ENCODE results near the gene KCNMB1.

KCNMB1 gene

DNA sequence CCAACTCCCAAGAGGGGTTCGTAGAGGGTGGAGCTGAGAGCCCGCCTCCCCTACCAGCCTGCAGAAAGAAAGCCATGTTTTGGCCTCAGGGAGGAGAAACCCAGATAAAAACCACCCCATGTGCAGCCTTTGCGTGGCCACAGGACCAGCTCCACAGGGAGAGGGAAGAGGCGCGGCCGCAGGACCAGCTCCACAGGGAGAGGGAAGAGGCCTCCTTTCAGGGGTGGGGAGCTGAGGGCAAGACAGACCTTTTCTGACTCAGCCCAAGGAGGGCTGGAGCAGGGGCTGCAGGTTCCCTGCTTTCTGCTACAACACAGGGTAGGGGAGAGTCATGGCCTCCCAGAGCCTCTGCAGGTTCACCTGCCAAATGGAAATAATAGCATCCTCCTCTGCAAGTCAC lies 37.6 kb upstream of the KCNMB1 start:
- Histone ChIP-seq H3K36me3 (ENCODE audit: control insufficient read depth in 1 of 2, insufficient read depth in 2 of 2, low read length in 2 of 2) (no peaks in the 10 kb centered on the region), H3K4me1 (ENCODE audit: control insufficient read depth in 1 of 2, insufficient read depth in 2 of 2, low read length in 2 of 2) (no peaks in the 10 kb centered on the region), H3K9me3 (ENCODE audit: control insufficient read depth in 1 of 2, low read length in 2 of 2) (no peaks in the 10 kb centered on the region), H3K27ac (ENCODE audit: low read length) (no peak overlapping the region), H3K27me3 (ENCODE audit: low read depth, low read length) (no peaks in the 10 kb centered on the region), H3K4me3 (ENCODE audit: low read depth in 1 of 2, low read length in 2 of 2) (no peak overlapping the region)

DNA sequence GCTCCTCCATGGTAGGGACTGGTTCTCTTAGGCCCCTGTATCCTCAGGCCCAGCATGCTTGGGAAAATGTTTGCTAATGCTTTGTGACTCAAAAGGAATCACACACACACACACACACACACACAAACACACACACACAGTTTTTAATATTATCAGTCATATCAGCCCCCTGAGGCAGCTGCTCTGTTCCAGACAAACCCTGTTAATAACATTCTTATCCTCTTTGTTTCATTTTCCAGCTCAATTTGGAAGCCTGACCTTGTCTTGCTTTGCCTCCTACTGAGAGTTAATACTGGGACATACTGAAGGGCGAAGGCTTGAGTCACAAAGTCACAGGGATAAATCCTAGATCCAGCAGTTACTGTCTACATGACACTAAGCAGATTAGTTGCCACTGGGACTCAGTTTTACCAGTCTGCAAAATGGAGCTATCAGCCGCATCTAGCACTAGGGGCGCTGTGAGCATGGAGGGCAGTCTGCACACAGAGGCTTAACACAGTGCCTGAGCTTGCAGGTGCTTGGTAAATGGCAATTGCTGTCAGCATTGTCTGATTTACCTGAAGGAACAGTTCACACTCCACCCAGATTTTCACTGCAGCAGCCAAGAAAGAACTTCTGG lies 37.1 kb upstream of the KCNMB1 start:
- H3K9me3 ChIP-seq (ENCODE audit: control insufficient read depth in 1 of 2, low read length in 2 of 2), result no peaks in the 10 kb centered on the region
- H3K4me3 ChIP-seq (ENCODE audit: low read depth in 1 of 2, low read length in 2 of 2), result no peak overlapping the region
- no peaks in the 10 kb centered on the region for H3K4me1 ChIP-seq (ENCODE audit: control insufficient read depth in 1 of 2, insufficient read depth in 2 of 2, low read length in 2 of 2)
- no peaks in the 10 kb centered on the region for H3K36me3 ChIP-seq (ENCODE audit: control insufficient read depth in 1 of 2, insufficient read depth in 2 of 2, low read length in 2 of 2)
- no peak overlapping the region for H3K27ac ChIP-seq (ENCODE audit: low read length)
- no peaks in the 10 kb centered on the region for H3K27me3 ChIP-seq (ENCODE audit: low read depth, low read length)

DNA sequence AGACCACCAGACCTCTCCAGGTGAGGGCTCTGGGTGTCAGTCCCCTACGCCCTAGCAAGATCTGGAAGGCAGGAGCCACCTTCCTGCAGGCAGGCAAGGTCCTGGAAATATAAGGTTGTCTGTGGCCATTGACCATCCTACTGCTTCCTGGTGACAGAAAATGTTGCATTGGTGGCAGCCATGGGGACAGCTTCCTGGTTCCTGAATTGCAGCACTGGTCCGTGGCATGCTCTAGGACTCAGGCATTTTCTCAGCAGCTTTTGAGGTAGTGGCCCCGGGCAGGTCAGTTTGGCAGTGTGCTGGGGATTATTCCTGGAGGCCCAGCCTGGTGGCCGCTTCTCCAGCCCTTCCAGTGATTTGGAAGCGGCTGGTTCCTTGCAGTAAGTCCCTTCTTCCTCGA lies 36.6 kb upstream of the KCNMB1 start:
- no peak overlapping the region for H3K27ac ChIP-seq (ENCODE audit: low read length)
- no peaks in the 10 kb centered on the region for H3K27me3 ChIP-seq (ENCODE audit: low read depth, low read length)
- H3K4me1 ChIP-seq (ENCODE audit: control insufficient read depth in 1 of 2, insufficient read depth in 2 of 2, low read length in 2 of 2), result no peaks in the 10 kb centered on the region
- no peaks in the 10 kb centered on the region for H3K36me3 ChIP-seq (ENCODE audit: control insufficient read depth in 1 of 2, insufficient read depth in 2 of 2, low read length in 2 of 2)
- H3K9me3 ChIP-seq (ENCODE audit: control insufficient read depth in 1 of 2, low read length in 2 of 2), result no peaks in the 10 kb centered on the region
- no peak overlapping the region for H3K4me3 ChIP-seq (ENCODE audit: low read depth in 1 of 2, low read length in 2 of 2)

DNA sequence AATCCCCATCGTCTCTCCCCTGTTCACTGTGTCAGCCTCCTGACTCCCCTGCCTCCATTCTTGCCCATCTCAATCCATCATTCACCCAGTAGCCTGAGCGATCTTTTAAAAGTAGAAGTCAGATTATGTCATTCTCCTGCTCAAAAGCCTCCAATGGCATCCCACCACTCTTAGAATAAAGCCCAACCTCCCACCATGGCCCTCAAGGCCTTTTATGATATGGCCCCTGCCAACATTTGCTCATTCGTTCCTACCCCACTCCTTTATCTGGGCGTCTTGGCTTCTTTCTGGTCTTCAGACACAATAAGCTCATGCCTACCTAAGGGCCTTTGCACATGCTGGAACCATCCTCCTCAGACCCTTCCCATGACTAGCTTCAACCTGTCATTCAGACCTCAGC lies 35.5 kb upstream of the KCNMB1 start:
- H3K36me3 ChIP-seq (ENCODE audit: control insufficient read depth in 1 of 2, insufficient read depth in 2 of 2, low read length in 2 of 2), result no peaks in the 10 kb centered on the region
- no peaks in the 10 kb centered on the region for H3K4me1 ChIP-seq (ENCODE audit: control insufficient read depth in 1 of 2, insufficient read depth in 2 of 2, low read length in 2 of 2)
- no peaks in the 10 kb centered on the region for H3K9me3 ChIP-seq (ENCODE audit: control insufficient read depth in 1 of 2, low read length in 2 of 2)
- H3K27me3 ChIP-seq (ENCODE audit: low read depth, low read length), result no peaks in the 10 kb centered on the region
- no peak overlapping the region for H3K27ac ChIP-seq (ENCODE audit: low read length)
- H3K4me3 ChIP-seq (ENCODE audit: low read depth in 1 of 2, low read length in 2 of 2), result no peak overlapping the region

DNA sequence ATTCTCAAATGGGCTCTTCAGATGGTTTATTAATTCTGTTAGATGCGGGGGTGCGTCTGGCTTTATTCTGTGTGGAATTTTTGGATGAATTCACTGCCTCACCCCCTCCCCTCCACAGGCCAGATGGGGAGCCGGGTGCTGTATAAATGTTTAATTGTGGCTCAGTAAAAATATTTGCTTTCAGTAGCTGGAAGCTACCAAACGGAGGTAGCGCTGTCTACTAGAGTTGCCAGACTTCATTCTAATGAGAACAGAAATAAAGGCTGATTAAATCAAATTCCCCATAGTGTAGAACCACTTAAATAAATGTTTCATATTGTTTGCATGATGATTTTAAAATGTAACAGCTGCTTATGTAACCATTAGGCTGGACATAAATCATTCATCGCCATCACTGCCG lies 34.5 kb upstream of the KCNMB1 start:
- H3K4me1 ChIP-seq (ENCODE audit: control insufficient read depth in 1 of 2, insufficient read depth in 2 of 2, low read length in 2 of 2), result no peaks in the 10 kb centered on the region
- H3K27me3 ChIP-seq (ENCODE audit: low read depth, low read length), result no peaks in the 10 kb centered on the region
- H3K9me3 ChIP-seq (ENCODE audit: control insufficient read depth in 1 of 2, low read length in 2 of 2), result no peaks in the 10 kb centered on the region
- no peaks in the 10 kb centered on the region for H3K36me3 ChIP-seq (ENCODE audit: control insufficient read depth in 1 of 2, insufficient read depth in 2 of 2, low read length in 2 of 2)
- no peak overlapping the region for H3K27ac ChIP-seq (ENCODE audit: low read length)
- no peak overlapping the region for H3K4me3 ChIP-seq (ENCODE audit: low read depth in 1 of 2, low read length in 2 of 2)

DNA sequence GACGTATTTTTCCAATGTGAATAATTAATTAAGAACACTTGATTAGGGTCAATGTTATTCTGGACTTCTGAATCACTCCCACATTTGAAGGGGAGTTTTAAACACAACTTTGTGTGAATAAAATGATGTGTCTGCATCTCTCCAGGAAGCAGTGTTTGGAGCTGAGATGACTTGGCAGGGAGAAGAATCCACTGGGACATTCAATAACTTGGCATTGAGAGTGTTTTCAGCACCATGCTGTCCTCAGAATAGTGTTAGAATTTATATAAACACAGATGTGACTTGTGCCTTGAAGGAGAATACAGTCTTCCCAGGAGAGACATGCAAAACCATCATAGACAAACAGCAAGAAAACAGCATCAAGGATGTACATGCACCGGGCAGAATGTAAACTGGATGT lies 32.7 kb upstream of the KCNMB1 start:
- H3K36me3 ChIP-seq (ENCODE audit: control insufficient read depth in 1 of 2, insufficient read depth in 2 of 2, low read length in 2 of 2), result no peaks in the 10 kb centered on the region
- H3K4me1 ChIP-seq (ENCODE audit: control insufficient read depth in 1 of 2, insufficient read depth in 2 of 2, low read length in 2 of 2), result no peaks in the 10 kb centered on the region
- no peak overlapping the region for H3K27ac ChIP-seq (ENCODE audit: low read length)
- H3K9me3 ChIP-seq (ENCODE audit: control insufficient read depth in 1 of 2, low read length in 2 of 2), result no peaks in the 10 kb centered on the region
- no peaks in the 10 kb centered on the region for H3K27me3 ChIP-seq (ENCODE audit: low read depth, low read length)
- H3K4me3 ChIP-seq (ENCODE audit: low read depth in 1 of 2, low read length in 2 of 2), result no peak overlapping the region

DNA sequence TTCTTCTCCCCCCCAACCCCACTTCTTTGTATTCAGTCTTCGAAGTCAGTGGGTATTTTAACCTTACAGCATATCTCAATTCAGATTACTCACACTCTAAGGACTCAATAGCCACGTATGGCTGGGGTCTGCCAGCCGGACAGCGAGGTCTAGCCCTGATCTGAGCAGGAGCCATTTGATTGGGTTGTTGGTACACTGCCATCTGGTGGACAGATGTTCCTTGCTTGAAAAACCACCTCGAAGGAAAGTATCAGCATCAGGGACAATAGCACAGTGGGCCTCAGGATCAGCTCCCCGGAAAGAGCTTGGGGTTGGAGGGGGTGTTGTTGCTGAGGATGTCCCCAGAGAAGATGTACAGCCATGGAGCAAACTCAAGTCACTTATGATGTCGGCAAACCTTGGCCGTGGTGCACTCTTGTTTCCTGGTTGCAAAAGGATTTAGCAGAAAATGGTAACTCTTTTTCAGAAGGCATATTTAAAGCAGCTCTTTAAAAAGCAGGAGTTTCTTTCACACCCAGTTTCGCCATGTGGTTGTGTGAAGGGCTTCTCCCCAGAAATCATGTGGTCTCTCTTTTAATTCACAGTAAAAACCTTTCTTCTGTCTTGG lies 31.7 kb upstream of the KCNMB1 start:
- Histone ChIP-seq H3K27ac (ENCODE audit: low read length) (no peak overlapping the region), H3K36me3 (ENCODE audit: control insufficient read depth in 1 of 2, insufficient read depth in 2 of 2, low read length in 2 of 2) (peaks cover 0 to 2% of the 10 kb centered on the region in 2 donors), H3K4me3 (ENCODE audit: low read depth in 1 of 2, low read length in 2 of 2) (no peak overlapping the region), H3K9me3 (ENCODE audit: control insufficient read depth in 1 of 2, low read length in 2 of 2) (no peaks in the 10 kb centered on the region), H3K27me3 (ENCODE audit: low read depth, low read length) (no peaks in the 10 kb centered on the region), H3K4me1 (ENCODE audit: control insufficient read depth in 1 of 2, insufficient read depth in 2 of 2, low read length in 2 of 2) (no peaks in the 10 kb centered on the region)

- no peaks in the 10 kb centered on the region for H3K4me1 ChIP-seq (ENCODE audit: control insufficient read depth in 1 of 2, insufficient read depth in 2 of 2, low read length in 2 of 2)
- H3K27me3 ChIP-seq (ENCODE audit: low read depth, low read length), result no peaks in the 10 kb centered on the region
- no peaks in the 10 kb centered on the region for H3K9me3 ChIP-seq (ENCODE audit: control insufficient read depth in 1 of 2, low read length in 2 of 2)
- peaks cover 0 to 10% of the 10 kb centered on the region in 2 donors for H3K36me3 ChIP-seq (ENCODE audit: control insufficient read depth in 1 of 2, insufficient read depth in 2 of 2, low read length in 2 of 2)
- no peak overlapping the region for H3K27ac ChIP-seq (ENCODE audit: low read length)
- no peak overlapping the region for H3K4me3 ChIP-seq (ENCODE audit: low read depth in 1 of 2, low read length in 2 of 2)
Observed at GRCh38 chr5:170419643-170420042, 30.5 kb upstream of the KCNMB1 start.

GRCh38 chr5:170418736-170419135 lies 29.6 kb upstream of the KCNMB1 start:
- Histone ChIP-seq H3K4me1 (ENCODE audit: control insufficient read depth in 1 of 2, insufficient read depth in 2 of 2, low read length in 2 of 2) (no peaks in the 10 kb centered on the region), H3K9me3 (ENCODE audit: control insufficient read depth in 1 of 2, low read length in 2 of 2) (no peaks in the 10 kb centered on the region), H3K36me3 (ENCODE audit: control insufficient read depth in 1 of 2, insufficient read depth in 2 of 2, low read length in 2 of 2) (peaks cover 0 to 10% of the 10 kb centered on the region in 2 donors), H3K27me3 (ENCODE audit: low read depth, low read length) (no peaks in the 10 kb centered on the region), H3K4me3 (ENCODE audit: low read depth in 1 of 2, low read length in 2 of 2) (no peak overlapping the region), H3K27ac (ENCODE audit: low read length) (no peak overlapping the region)

DNA sequence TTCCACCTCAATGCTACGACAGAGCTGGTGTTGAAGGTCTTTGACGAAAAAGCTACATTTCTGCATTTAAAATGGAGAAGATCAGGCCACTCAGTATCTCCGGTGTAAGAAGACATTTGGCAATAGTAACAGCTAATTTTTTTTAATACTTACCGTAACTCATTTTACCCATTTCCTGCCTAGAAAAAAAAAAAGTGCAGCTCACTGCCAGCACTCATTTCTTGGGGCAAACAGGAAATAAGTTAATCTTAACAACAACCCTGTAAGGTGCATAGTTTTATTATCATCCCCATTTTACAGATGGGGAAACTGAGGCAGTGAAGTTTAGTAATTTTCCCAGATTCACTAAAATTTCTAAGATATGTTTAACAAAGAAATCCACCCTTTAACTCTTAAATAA lies 27.4 kb upstream of the KCNMB1 start:
- H3K27me3 ChIP-seq (ENCODE audit: low read depth, low read length), result no peaks in the 10 kb centered on the region

DNA sequence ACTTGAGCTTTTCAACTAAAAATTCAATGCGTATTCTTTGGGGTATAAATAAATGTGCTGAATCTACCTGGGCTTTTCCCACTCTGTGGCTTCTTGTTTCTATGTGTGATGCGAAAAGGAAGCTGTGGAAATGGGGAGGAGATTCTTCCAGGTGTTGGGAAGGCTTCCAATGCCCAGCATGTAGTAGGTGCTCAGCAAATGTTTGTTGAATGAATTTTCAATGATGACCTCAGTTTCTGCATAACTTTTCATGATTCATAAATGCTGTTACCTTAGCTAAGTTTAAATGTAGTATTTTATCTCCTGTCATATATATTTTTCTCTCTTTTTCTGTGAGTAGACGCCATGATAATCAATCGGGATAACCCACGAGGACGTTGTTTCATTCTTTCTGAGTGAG lies 25.6 kb upstream of the KCNMB1 start:
- Histone ChIP-seq H3K4me3 (ENCODE audit: low read depth in 1 of 2, low read length in 2 of 2) (no peak overlapping the region), H3K9me3 (ENCODE audit: control insufficient read depth in 1 of 2, low read length in 2 of 2) (no peaks in the 10 kb centered on the region), H3K4me1 (ENCODE audit: control insufficient read depth in 1 of 2, insufficient read depth in 2 of 2, low read length in 2 of 2) (no peaks in the 10 kb centered on the region), H3K27me3 (ENCODE audit: low read depth, low read length) (no peaks in the 10 kb centered on the region), H3K36me3 (ENCODE audit: control insufficient read depth in 1 of 2, insufficient read depth in 2 of 2, low read length in 2 of 2) (peaks cover 0 to 10% of the 10 kb centered on the region in 2 donors), H3K27ac (ENCODE audit: low read length) (no peak overlapping the region)

More for the DNA sequence above, 27.4 kb upstream of the KCNMB1 start:
- H3K27ac ChIP-seq (ENCODE audit: low read length), result no peak overlapping the region
- no peaks in the 10 kb centered on the region for H3K4me1 ChIP-seq (ENCODE audit: control insufficient read depth in 1 of 2, insufficient read depth in 2 of 2, low read length in 2 of 2)
- peaks cover 0 to 10% of the 10 kb centered on the region in 2 donors for H3K36me3 ChIP-seq (ENCODE audit: control insufficient read depth in 1 of 2, insufficient read depth in 2 of 2, low read length in 2 of 2)
- no peaks in the 10 kb centered on the region for H3K9me3 ChIP-seq (ENCODE audit: control insufficient read depth in 1 of 2, low read length in 2 of 2)
- H3K4me3 ChIP-seq (ENCODE audit: low read depth in 1 of 2, low read length in 2 of 2), result no peak overlapping the region

DNA sequence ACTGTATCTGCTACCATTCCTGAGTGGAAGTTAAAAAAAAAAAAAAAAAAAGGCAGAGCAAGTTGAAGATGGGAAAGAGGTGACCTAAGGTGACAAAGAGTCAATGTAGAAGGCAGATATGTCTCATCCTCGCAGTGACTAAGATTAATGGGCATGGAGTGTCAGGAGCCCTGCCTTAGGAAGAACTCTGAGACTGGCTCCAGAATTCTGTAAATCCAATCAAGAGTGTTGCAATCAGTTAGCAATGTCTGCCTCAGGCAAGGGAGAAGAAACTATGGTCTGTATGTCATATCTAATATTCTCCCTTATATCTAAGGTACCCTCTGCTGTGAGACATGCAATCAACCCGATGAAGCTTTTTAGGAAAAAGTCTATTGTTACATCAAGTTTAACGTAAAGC lies 24.7 kb upstream of the KCNMB1 start:
- Histone ChIP-seq H3K9me3 (ENCODE audit: control insufficient read depth in 1 of 2, low read length in 2 of 2) (no peaks in the 10 kb centered on the region), H3K27ac (ENCODE audit: low read length) (no peak overlapping the region), H3K36me3 (ENCODE audit: control insufficient read depth in 1 of 2, insufficient read depth in 2 of 2, low read length in 2 of 2) (peaks cover 0 to 10% of the 10 kb centered on the region in 2 donors), H3K4me1 (ENCODE audit: control insufficient read depth in 1 of 2, insufficient read depth in 2 of 2, low read length in 2 of 2) (no peaks in the 10 kb centered on the region), H3K4me3 (ENCODE audit: low read depth in 1 of 2, low read length in 2 of 2) (no peak overlapping the region), H3K27me3 (ENCODE audit: low read depth, low read length) (no peaks in the 10 kb centered on the region)

Data from muscle layer of duodenum (tissue), 2 donors.